A673 (cell line): Measurements from ENCODE around the gene ZNF724.

Experiments used
- CTCF ChIP-seq: fragments of 300-800, 200-600 bp; sonication (generic); conservative IDR thresholded peaks from 2 replicates; pipeline ENCODE4 v1.5.1; 2017; ENCODE audit warnings: low read depth, mild to moderate bottlenecking, antibody characterized with exemption, low read length, moderate library complexity, mixed read lengths
- EZH2 ChIP-seq: fragments of 200-600 bp; sonication (generic); IDR thresholded peaks from 2 replicates; pipeline ENCODE4 v1.6.1; 2017; ENCODE audit warnings: borderline replicate concordance, low read depth, mild to moderate bottlenecking, mixed read lengths, antibody characterized with exemption, low read length; ENCODE audit not compliant: poor library complexity, severe bottlenecking

GRCh38 chr19:23241419-23241818 is 8.8 kb downstream of the ZNF724 start:
- no peak for TF ChIP-seq CTCF
- no peak for TF ChIP-seq EZH2
